CD4-positive, alpha-beta memory T cell (primary cell): ENCODE data around the gene KIFC3. TPM values are rescaled to one million over a fixed set of nuclear protein-coding genes. Genes with fewer than 3 reads are reported as not detected.

Experiments used
- CTCF ChIA-PET: fragments of 350-600 bp; sonication (Branson Sonifier 250); formaldehyde crosslinking; loops from one replicate; lab custom pipeline; 2021; ENCODE audit warnings: inconsistent platforms; ENCODE audit not compliant: partially characterized antibody; lab: Charles Lee
- POLR2A ChIA-PET: fragments of 350-600 bp; sonication (Branson Sonifier 250); formaldehyde crosslinking; loops from one replicate; lab custom pipeline; 2021; ENCODE audit not compliant: partially characterized antibody; lab: Charles Lee
- DNase-seq, 5 donors: peaks; one replicate each; pipeline versions ENCODE4 v3.0.0 to v3.0.0-alpha.2; 2020 to 2022; ENCODE audit warnings: mixed read lengths in 1 of 5
- H3K27ac ChIP-seq: one replicate; pipeline ENCODE4 v1.7.0; 2013; ENCODE audit warnings: low read depth, low read length
- H3K27me3 ChIP-seq: 2 replicates; pipeline ENCODE4 v1.7.0; 2013; ENCODE audit warnings: mild to moderate bottlenecking, low read length, moderate library complexity; ENCODE audit not compliant: insufficient read depth
- H3K36me3 ChIP-seq: 2 replicates; pipeline ENCODE4 v1.7.0; 2013; ENCODE audit warnings: mild to moderate bottlenecking, low read length, moderate library complexity; ENCODE audit not compliant: insufficient read depth
- H3K4me1 ChIP-seq: 2 replicates; pipeline ENCODE4 v1.7.0; 2013; ENCODE audit warnings: mild to moderate bottlenecking, low read length, moderate library complexity; ENCODE audit not compliant: insufficient read depth
- H3K4me3 ChIP-seq, 2 donors: one replicate each; pipeline ENCODE4 v1.7.0; 2013; ENCODE audit warnings: low read length in 2 of 2, mild to moderate bottlenecking in 1 of 2
- H3K9me3 ChIP-seq, 2 donors: one replicate each; pipeline ENCODE4 v1.7.0; 2013; ENCODE audit warnings: low read length in 2 of 2, control low read depth in 1 of 2; ENCODE audit not compliant: control insufficient read depth in 1 of 2
- H3K27ac Mint-ChIP-seq, 7 donors: one replicate each; pipeline ENCODE4 v1.8.0; 2020 to 2021; ENCODE audit warnings: mixed read lengths in 7 of 7, mild to moderate bottlenecking in 6 of 7, inconsistent platforms in 3 of 7, moderate library complexity in 3 of 7
- H3K27me3 Mint-ChIP-seq, 2 donors: one replicate each; pipeline ENCODE4 v1.8.0; 2020 to 2021; ENCODE audit warnings: mixed read lengths in 2 of 2
- H3K36me3 Mint-ChIP-seq, 2 donors: one replicate each; pipeline ENCODE4 v1.8.0; 2020 to 2021; ENCODE audit warnings: mixed read lengths in 2 of 2, inconsistent platforms in 1 of 2, mild to moderate bottlenecking in 1 of 2
- H3K4me1 Mint-ChIP-seq, 4 donors: one replicate each; pipeline ENCODE4 v1.8.0; 2020 to 2021; ENCODE audit warnings: mixed read lengths in 4 of 4, mild to moderate bottlenecking in 1 of 4
- H3K4me3 Mint-ChIP-seq, 8 donors: one replicate each; pipeline ENCODE4 v1.8.0; 2020 to 2021; ENCODE audit warnings: mixed read lengths in 8 of 8, mild to moderate bottlenecking in 7 of 8, moderate library complexity in 6 of 8, inconsistent platforms in 3 of 8
- H3K9me3 Mint-ChIP-seq, 8 donors: one replicate each; pipeline ENCODE4 v1.8.0; 2020 to 2021; ENCODE audit warnings: mixed read lengths in 8 of 8, mild to moderate bottlenecking in 5 of 8, inconsistent platforms in 3 of 8, moderate library complexity in 1 of 8
- intact Hi-C: fragments of 100-400 bp; cut with micrococcal nuclease; formaldehyde crosslinking; loops from one replicate; pipeline ENCODE4 v1.15.1; 2023
- polyA plus RNA-seq, 2 donors: library from polyadenylated mRNA; unstranded; fragments of 300-500 nt; fragmentation: Illumina TruSeq; gene quantifications; one replicate each; pipeline ENCODE4 v1.2.3, GENCODE V29; 2021
- total RNA-seq, 2 experiments: library from RNA; stranded (reverse); gene quantifications; one replicate each; pipeline ENCODE4 v1.2.3, GENCODE V29; 2021

KIFC3 gene
- total and polyA plus RNA-seq, 4 experiments from 2014 or later, result 1.6 to 1.9 TPM; not detected in 2

DNA sequence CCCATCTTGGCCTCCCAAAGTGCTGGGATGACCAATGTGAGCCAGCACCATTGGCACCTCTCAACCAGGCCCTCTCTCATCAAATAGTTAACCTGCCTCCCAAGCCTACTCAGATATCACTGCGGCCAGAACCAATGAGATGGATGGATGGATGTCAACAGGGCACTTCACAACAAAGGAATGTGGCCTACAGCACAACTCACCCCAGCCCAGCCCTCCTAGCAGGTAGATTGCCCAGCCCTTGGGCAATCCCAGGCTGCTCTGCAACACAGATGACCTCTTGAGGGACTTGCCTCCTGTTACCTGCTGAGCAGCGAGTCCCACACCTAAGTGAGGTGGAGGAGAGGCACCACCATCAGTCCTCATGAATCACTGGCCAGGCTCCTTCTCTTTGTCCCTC, 22.6 kb upstream of the KIFC3 start:
- DNase-seq, result no peak
- Histone ChIP-seq H3K36me3 (no peaks in the 10 kb centered on the region), H3K27ac (no peak overlapping the region), H3K27me3 (no peaks in the 10 kb centered on the region), H3K4me3 (no peak overlapping the region), H3K9me3 (no peaks in the 10 kb centered on the region), H3K4me1 (no peaks in the 10 kb centered on the region)
- no peaks in the 10 kb centered on the region for H3K9me3 Mint-ChIP-seq
- H3K4me3 Mint-ChIP-seq, result no peak overlapping the region
- no peaks in the 10 kb centered on the region for H3K36me3 Mint-ChIP-seq
- intact Hi-C loops, result no loop called here
- ChIA-PET CTCF (no interaction called here), POLR2A (no interaction called here)
- H3K27ac Mint-ChIP-seq, result no peak overlapping the region
- no peaks in the 10 kb centered on the region for H3K4me1 Mint-ChIP-seq
- peaks cover 0 to 11% of the 10 kb centered on the region in 2 donors for H3K27me3 Mint-ChIP-seq

DNA sequence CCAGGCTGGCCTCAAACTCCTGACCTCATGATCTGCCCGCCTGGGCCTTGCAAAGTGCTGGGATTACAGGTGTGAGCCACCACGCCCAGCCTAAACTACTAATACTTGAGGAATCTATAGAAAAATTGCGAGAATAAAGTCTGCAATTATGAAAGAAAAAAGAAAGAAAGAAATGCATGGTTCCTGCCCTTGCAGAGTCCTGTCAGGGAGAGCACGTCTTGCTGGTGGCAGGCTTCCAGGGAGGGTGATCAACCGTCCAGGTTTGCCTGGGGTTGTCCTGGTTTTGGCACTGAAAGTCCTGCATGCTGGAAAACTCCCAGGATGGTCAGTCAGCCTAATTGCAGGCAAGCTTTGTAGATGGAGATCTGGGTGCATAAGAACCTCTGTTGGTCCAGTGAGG, 21.5 kb upstream of the KIFC3 start:
- Mint-ChIP-seq H3K27ac (peak overlapping the region in 1 of 7 donors; percentile 14), H3K4me1 (no peaks in the 10 kb centered on the region), H3K36me3 (no peaks in the 10 kb centered on the region), H3K9me3 (no peaks in the 10 kb centered on the region), H3K27me3 (peaks cover 0 to 11% of the 10 kb centered on the region in 2 donors), H3K4me3 (no peak overlapping the region)
- no peak for DNase-seq
- no peak overlapping the region for H3K27ac ChIP-seq
- H3K4me3 ChIP-seq, result no peak overlapping the region
- H3K9me3 ChIP-seq, result no peaks in the 10 kb centered on the region
- ChIA-PET POLR2A (no interaction called here), CTCF (no interaction called here)
- no peaks in the 10 kb centered on the region for H3K36me3 ChIP-seq
- H3K27me3 ChIP-seq, result no peaks in the 10 kb centered on the region
- H3K4me1 ChIP-seq, result no peaks in the 10 kb centered on the region
- intact Hi-C loops, result no loop called here

GRCh38 chr16:57822856-57823255, 20.6 kb upstream of the KIFC3 start:
- CTCF ChIA-PET, result no interaction called here
- H3K36me3 Mint-ChIP-seq, result no peaks in the 10 kb centered on the region
- Histone ChIP-seq H3K36me3 (no peaks in the 10 kb centered on the region), H3K9me3 (no peaks in the 10 kb centered on the region), H3K4me1 (no peaks in the 10 kb centered on the region), H3K4me3 (no peak overlapping the region), H3K27me3 (no peaks in the 10 kb centered on the region), H3K27ac (no peak overlapping the region)
- H3K27me3 Mint-ChIP-seq, result peaks cover 0 to 11% of the 10 kb centered on the region in 2 donors
- POLR2A ChIA-PET, result no interaction called here
- DNase-seq, result no peak
- intact Hi-C loops, result no loop called here
- H3K4me1 Mint-ChIP-seq, result no peaks in the 10 kb centered on the region
- H3K9me3 Mint-ChIP-seq, result no peaks in the 10 kb centered on the region
- no peak overlapping the region for H3K27ac Mint-ChIP-seq
- no peak overlapping the region for H3K4me3 Mint-ChIP-seq

DNA sequence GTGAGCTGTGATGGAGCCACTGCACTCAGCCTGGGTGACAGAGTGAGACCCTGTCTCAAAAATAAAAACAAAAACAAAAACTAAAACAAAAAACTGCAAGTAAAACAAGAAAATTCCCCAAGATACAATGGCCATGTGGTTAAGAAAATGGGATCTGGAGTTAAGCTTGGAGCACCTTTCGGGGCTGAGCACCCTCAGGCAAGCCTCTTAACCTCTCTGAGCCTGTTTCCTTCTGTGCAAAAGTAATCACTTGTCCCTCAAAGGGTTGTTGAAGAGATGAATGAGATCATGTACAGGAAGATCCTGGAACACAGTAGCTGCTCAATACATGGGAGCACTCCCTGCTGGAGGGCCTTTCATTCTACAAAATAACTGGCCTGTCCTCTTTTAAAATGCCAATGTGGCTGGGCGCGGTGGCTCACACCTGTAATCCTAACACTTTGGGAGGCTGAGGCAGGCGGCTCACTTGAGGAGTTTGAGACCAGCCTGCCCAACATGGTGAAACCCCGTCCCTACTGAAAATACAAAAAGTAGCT, 19.8 kb upstream of the KIFC3 start:
- Histone ChIP-seq H3K27ac (no peak overlapping the region), H3K9me3 (no peaks in the 10 kb centered on the region), H3K36me3 (no peaks in the 10 kb centered on the region), H3K27me3 (no peaks in the 10 kb centered on the region), H3K4me3 (no peak overlapping the region), H3K4me1 (no peaks in the 10 kb centered on the region)
- POLR2A ChIA-PET, result no interaction called here
- H3K27me3 Mint-ChIP-seq, result peaks cover 0 to 11% of the 10 kb centered on the region in 2 donors
- H3K4me1 Mint-ChIP-seq, result peaks cover 0 to 2% (median 0%) of the 10 kb centered on the region in 4 donors
- no peaks in the 10 kb centered on the region for H3K36me3 Mint-ChIP-seq
- H3K27ac Mint-ChIP-seq, result no peak overlapping the region
- CTCF ChIA-PET, result no interaction called here
- no peak overlapping the region for H3K4me3 Mint-ChIP-seq
- intact Hi-C loops, result no loop called here
- DNase-seq, result no peak
- no peaks in the 10 kb centered on the region for H3K9me3 Mint-ChIP-seq

DNA sequence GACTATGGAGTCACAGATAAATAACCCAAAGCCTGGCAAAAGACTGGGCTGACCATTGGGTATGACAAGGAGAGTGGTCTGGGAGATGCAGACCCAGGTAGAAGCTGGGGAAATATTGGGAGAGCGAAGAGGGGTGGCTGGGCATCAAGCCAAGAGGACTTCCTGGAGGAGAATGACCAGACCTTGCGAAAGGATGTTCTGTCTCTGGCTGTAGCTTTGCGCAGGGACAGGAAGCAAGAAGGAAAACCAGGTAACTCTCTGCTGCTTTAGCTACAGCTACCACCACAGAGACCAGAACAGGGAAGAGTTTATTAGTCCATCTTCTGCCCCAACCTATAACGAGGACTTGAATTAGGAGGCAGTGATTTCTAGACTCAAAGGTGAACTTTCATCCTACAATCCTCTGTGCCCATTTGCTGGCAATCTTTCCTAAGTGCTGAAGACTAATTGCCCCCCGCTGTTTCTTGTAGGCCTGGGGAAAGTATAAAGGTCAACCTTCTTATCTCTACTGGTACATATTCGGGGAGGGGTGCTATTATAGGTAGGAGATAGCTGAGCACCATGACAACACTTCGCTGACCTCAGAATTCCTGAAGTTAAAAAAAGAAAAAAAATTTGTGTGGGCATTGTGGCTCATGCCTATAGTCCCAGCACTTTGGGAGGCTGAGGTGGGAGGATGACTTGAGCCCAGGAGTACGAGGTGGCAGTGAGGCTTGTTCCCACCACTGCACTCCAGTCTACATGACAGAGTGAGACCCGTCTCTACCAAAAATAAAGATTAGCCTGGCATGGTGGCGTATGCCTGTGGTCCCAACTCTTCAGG, 19.1 kb upstream of the KIFC3 start:
- peaks cover 0 to 4% (median 3%) of the 10 kb centered on the region in 4 donors for H3K4me1 Mint-ChIP-seq
- no peaks in the 10 kb centered on the region for H3K9me3 Mint-ChIP-seq
- H3K27ac Mint-ChIP-seq, result no peak overlapping the region
- intact Hi-C loops, result no loop called here
- Histone ChIP-seq H3K4me3 (no peak overlapping the region), H3K4me1 (no peaks in the 10 kb centered on the region), H3K27me3 (no peaks in the 10 kb centered on the region), H3K9me3 (no peaks in the 10 kb centered on the region), H3K27ac (no peak overlapping the region), H3K36me3 (no peaks in the 10 kb centered on the region)
- CTCF ChIA-PET, result no interaction called here
- DNase-seq, result no peak
- POLR2A ChIA-PET, result no interaction called here
- H3K36me3 Mint-ChIP-seq, result no peaks in the 10 kb centered on the region
- H3K4me3 Mint-ChIP-seq, result no peak overlapping the region
- peaks cover 0 to 11% of the 10 kb centered on the region in 2 donors for H3K27me3 Mint-ChIP-seq

DNA sequence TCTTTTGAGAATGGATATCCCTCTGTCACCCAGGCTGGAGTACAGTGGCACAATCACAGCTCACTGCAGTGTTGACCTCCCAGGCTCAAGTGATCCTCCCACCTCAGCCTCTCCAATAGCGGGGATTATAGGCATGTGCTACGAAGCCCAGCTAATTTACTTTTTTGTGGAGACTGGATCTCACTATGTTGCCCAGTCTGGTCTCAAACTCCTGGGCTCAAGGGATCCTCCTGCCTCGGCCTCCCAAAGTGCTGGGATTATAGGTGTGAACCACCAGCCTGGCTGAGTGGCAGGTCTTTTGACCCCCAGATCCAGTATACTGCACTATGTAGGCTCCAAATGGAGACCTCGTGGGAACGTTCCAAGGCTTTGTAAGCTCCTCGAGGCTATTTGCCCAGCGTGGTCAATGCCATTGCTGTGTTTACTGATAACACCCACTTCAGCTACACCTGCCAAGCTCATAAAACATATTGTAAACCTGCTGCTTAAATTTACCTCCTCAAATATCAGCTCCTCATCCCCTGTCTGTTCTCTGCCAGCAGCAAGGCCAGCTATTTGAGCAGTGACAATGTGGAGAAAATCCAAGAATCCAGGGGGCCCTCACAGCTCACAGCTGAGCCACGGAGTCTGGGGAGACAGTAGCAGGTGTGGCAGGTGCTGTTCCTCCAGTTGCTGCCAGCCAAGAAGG, 16.2 kb upstream of the KIFC3 start:
- Mint-ChIP-seq H3K27me3 (peaks cover 0 to 6% of the 10 kb centered on the region in 2 donors), H3K36me3 (no peaks in the 10 kb centered on the region), H3K27ac (no peak overlapping the region), H3K9me3 (no peaks in the 10 kb centered on the region), H3K4me1 (peaks cover 0 to 25% (median 8%) of the 10 kb centered on the region in 4 donors), H3K4me3 (no peak overlapping the region)
- Histone ChIP-seq H3K27ac (no peak overlapping the region), H3K4me1 (peaks cover 8% of the 10 kb centered on the region), H3K36me3 (no peaks in the 10 kb centered on the region), H3K27me3 (no peaks in the 10 kb centered on the region), H3K4me3 (no peak overlapping the region), H3K9me3 (no peaks in the 10 kb centered on the region)
- ChIA-PET CTCF (interaction anchor here (0.8 to 1.8 kb wide), 4 partner anchors 14 to 279 kb away, joined by 3 to 5 read pairs (median 4); no protein-coding TSS in a partner anchor), POLR2A (interaction anchor here (0.8 to 1.2 kb wide), 2 partner anchors 10 kb away, joined by 3 read pairs; no protein-coding TSS in a partner anchor)
- intact Hi-C loops, result no loop called here
- DNase-seq, result no peak

- Mint-ChIP-seq H3K4me3 (no peak overlapping the region), H3K27ac (peak overlapping the region in 1 of 7 donors; percentile 81), H3K4me1 (peaks cover 0 to 27% (median 8%) of the 10 kb centered on the region in 4 donors), H3K9me3 (no peaks in the 10 kb centered on the region), H3K27me3 (peaks cover 0 to 2% of the 10 kb centered on the region in 2 donors), H3K36me3 (no peaks in the 10 kb centered on the region)
- no peak for DNase-seq
- POLR2A ChIA-PET, result interaction anchor here (0.6 kb wide), 2 partner anchors 15 to 861 kb away, joined by 4 read pairs; no protein-coding TSS in a partner anchor
- no peaks in the 10 kb centered on the region for H3K9me3 ChIP-seq
- peaks cover 8% of the 10 kb centered on the region for H3K4me1 ChIP-seq
- intact Hi-C loops, result no loop called here
- CTCF ChIA-PET, result interaction anchor here (0.8 to 1.8 kb wide), 2 partner anchors 14 to 280 kb away, joined by 3 to 4 read pairs; no protein-coding TSS in a partner anchor
- H3K36me3 ChIP-seq, result no peaks in the 10 kb centered on the region
- H3K27me3 ChIP-seq, result no peaks in the 10 kb centered on the region
- no peak overlapping the region for H3K4me3 ChIP-seq
- H3K27ac ChIP-seq, result no peak overlapping the region
These were observed 15.4 kb upstream of the KIFC3 start for GRCh38 chr16:57817680-57818079.
